Cortex of kidney (tissue), 1 donor: ENCODE data around the gene PPP2R3A.
"Not testable (repeated sequence)": the region's sequence is repeated elsewhere in the genome, so short reads cannot be mapped to it uniquely, and the experiment has no call there.

ENCODE experiments used
- DNase-seq: peaks from one replicate; lab custom pipeline; 2025; lab: John Stamatoyannopoulos, UW

Gene PPP2R3A

GRCh38 chr3:136162322-136162721, 196.8 kb downstream of the PPP2R3A start:
- no peak for DNase-seq

- DNase-seq: not testable (repeated sequence)
Observed at GRCh38 chr3:136163607-136164006, 198.1 kb downstream of the PPP2R3A start.

GRCh38 chr3:136166507-136166906, 201.0 kb downstream of the PPP2R3A start:
- DNase-seq: no peak

- not testable (repeated sequence) for DNase-seq
Observed at GRCh38 chr3:136168236-136168635, 202.7 kb downstream of the PPP2R3A start.

GRCh38 chr3:136171097-136171542, 205.6 kb downstream of the PPP2R3A start:
- DNase-seq: no peak

GRCh38 chr3:136173939-136174490, 208.5 kb downstream of the PPP2R3A start:
- no peak for DNase-seq

GRCh38 chr3:136177876-136178275, 212.3 kb downstream of the PPP2R3A start:
- DNase-seq: no peak

GRCh38 chr3:136181741-136182140, 216.2 kb downstream of the PPP2R3A start:
- DNase-seq: no peak

GRCh38 chr3:136184703-136185102, 219.2 kb downstream of the PPP2R3A start:
- DNase-seq: no peak

- no peak for DNase-seq
Observed at GRCh38 chr3:136186344-136186743, 220.8 kb downstream of the PPP2R3A start.

GRCh38 chr3:136186846-136187245, 221.3 kb downstream of the PPP2R3A start:
- DNase-seq: no peak

- no peak for DNase-seq
Observed at GRCh38 chr3:136187868-136188267, 222.3 kb downstream of the PPP2R3A start.

GRCh38 chr3:136189043-136189442, 223.5 kb downstream of the PPP2R3A start:
- DNase-seq: no peak

GRCh38 chr3:136189859-136190617, 224.5 kb downstream of the PPP2R3A start:
- DNase-seq: no peak

- DNase-seq: not testable (repeated sequence)
Observed at GRCh38 chr3:136192195-136192594, 226.7 kb downstream of the PPP2R3A start.

GRCh38 chr3:136192831-136193230, 227.3 kb downstream of the PPP2R3A start:
- DNase-seq: no peak

GRCh38 chr3:136193278-136194054, 227.9 kb downstream of the PPP2R3A start:
- no peak for DNase-seq

- no peak for DNase-seq
Observed at GRCh38 chr3:136194409-136195257, 229.1 kb downstream of the PPP2R3A start.

GRCh38 chr3:136195258-136196063, 229.9 kb downstream of the PPP2R3A start:
- no peak for DNase-seq

GRCh38 chr3:136196064-136196400, 230.5 kb downstream of the PPP2R3A start, which contains the start of gene MSL2:
TSS of gene MSL2 (minus strand) at chr3:136196335. CDS start at chr3:136195113, 1,222 bp downstream.
- no peak for DNase-seq
